Motor neuron (in vitro differentiated cells): Measurements from ENCODE around the gene COL19A1. TPM values are rescaled to one million over a fixed set of nuclear protein-coding genes. Genes with fewer than 3 reads are reported as not detected.

Experiments
- ATAC-seq, 8 experiments: fragments of 200-7000 bp; cut with Tn5 transposase; replicated peaks in 6 of 8; 2 replicates each; pipeline ENCODE4 v1.8.0; 2021; ENCODE audit warnings: mild to moderate bottlenecking in 8 of 8, moderate library complexity in 8 of 8
- H3K27ac ChIP-seq, 2 donors: fragments of 250-450 bp; sonication (Bioruptor Pico); 2 replicates each; pipeline ENCODE4 v1.9.0; 2021; ENCODE audit warnings: antibody characterized with exemption in 2 of 2, mild to moderate bottlenecking in 2 of 2, moderate library complexity in 1 of 2
- H3K4me1 ChIP-seq, 2 donors: fragments of 250-450 bp; sonication (Bioruptor Pico); replicated peaks in 1 of 2; 2 replicates each; pipeline ENCODE4 v1.6.1; 2021; ENCODE audit warnings: antibody characterized with exemption in 2 of 2, mild to moderate bottlenecking in 2 of 2, moderate library complexity in 1 of 2
- H3K4me3 ChIP-seq, 5 donors: fragments of 250-450 bp; sonication (Bioruptor Pico); 2 replicates each; pipeline ENCODE4 v1.9.0; 2021; ENCODE audit warnings: antibody characterized with exemption in 5 of 5, mild to moderate bottlenecking in 5 of 5, moderate library complexity in 4 of 5
- WGBS, 10 experiments: fragments of 450-650 bp; shearing (Covaris generic); methylation state at CpG; one replicate each; pipeline ENCODE4 v1.0.0; 2022; 5-methylcytosine and 5-hydroxymethylcytosine counted together
- in situ Hi-C, 9 experiments: fragments of 400-800 bp; cut with MboI; loops; one replicate each; pipeline ENCODE4 v1.15.0; 2021; ENCODE audit warnings: low sequenced_read_pairs in 9 of 9, low pct_unique_long_range_greater_than_20kb in 2 of 9; ENCODE audit not compliant: unreplicated experiment in 9 of 9
- total RNA-seq, 8 experiments: library from RNA; unstranded; fragments of 300-600 nt; gene quantifications; 2 replicates each; pipeline versions ENCODE4 v1.2.3 to v1.2.4, GENCODE V29; 2022

COL19A1 gene
- total RNA-seq, 8 experiments from 2014 or later, result 0.45 to 5.9 (median 0.92) TPM

GRCh38 chr6:69841862-69842261, 24.5 kb upstream of the COL19A1 start:
- ATAC-seq, result no peak
- WGBS, 10 experiments, result 0 to 80% (median 29%) methylated on average over 1 of the region's 1 CpG; no CpG with 5 or more reads in 6 of the 10 experiments
- in situ Hi-C loops, result loop anchor here in 3 of 9 experiments (25.0 kb wide), 1 partner anchor 270 kb away; no protein-coding TSS in a partner anchor

DNA sequence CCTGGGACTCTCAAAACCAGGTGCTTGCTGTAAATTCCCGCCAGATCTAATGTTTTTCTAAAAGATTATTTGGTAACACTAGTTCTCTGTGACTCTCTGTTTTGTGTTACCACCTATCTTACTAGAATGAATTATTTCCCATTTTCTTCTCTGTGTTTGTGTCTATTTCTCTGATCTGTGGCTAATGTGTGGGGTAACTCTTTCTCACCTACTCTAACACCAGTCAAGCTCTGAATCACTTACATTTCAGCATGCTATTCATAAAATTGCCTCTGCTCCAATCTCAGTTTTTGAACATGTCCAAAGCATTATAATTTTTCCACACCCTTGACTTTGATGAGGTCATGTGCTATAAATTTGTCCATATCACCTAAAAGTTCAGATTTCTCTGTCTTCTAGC, 23.2 kb upstream of the COL19A1 start:
- peak in 2 of 8 experiments; percentile 35 to 40 for ATAC-seq
- 43 to 100% (median 79%) methylated on average over 1 of the region's 1 CpG; no CpG with 5 or more reads in 2 of the 10 experiments for WGBS, 10 experiments

More at GRCh38 chr6:69841862-69842261, 24.5 kb upstream of the COL19A1 start:
- H3K27ac ChIP-seq, result no peak overlapping the region
- H3K4me3 ChIP-seq, result no peak overlapping the region
- no peaks in the 10 kb centered on the region for H3K4me1 ChIP-seq

GRCh38 chr6:69846312-69846711, 20.0 kb upstream of the COL19A1 start:
- H3K4me1 ChIP-seq, result no peaks in the 10 kb centered on the region
- ATAC-seq, result no peak
- H3K27ac ChIP-seq, result no peak overlapping the region
- WGBS, 10 experiments, result 52 to 100% (median 83%) methylated on average over 1 to 2 of the region's 2 CpGs; no CpG with 5 or more reads in 2 of the 10 experiments
- in situ Hi-C loops, result loop anchor here in 3 of 9 experiments (25.0 kb wide), 1 partner anchor 266 kb away; no protein-coding TSS in a partner anchor
- H3K4me3 ChIP-seq, result no peak overlapping the region

More for the DNA sequence above, 23.2 kb upstream of the COL19A1 start:
- Histone ChIP-seq H3K4me1 (no peaks in the 10 kb centered on the region), H3K27ac (no peak overlapping the region), H3K4me3 (no peak overlapping the region)
- in situ Hi-C loops, result loop anchor here in 3 of 9 experiments (25.0 kb wide), 1 partner anchor 269 kb away; no protein-coding TSS in a partner anchor

GRCh38 chr6:69846770-69847491, 19.4 kb upstream of the COL19A1 start:
- H3K27ac ChIP-seq, result no peak overlapping the region
- H3K4me3 ChIP-seq, result no peak overlapping the region
- WGBS, 10 experiments, result 0 to 100% (median 75%) methylated on average over 1 to 2 of the region's 2 CpGs; no CpG with 5 or more reads in 2 of the 10 experiments
- in situ Hi-C loops, result loop anchor here in 3 of 9 experiments (25.0 kb wide), 1 partner anchor 265 kb away; no protein-coding TSS in a partner anchor
- peak in 2 of 8 experiments; percentile 46 to 69 for ATAC-seq
- no peaks in the 10 kb centered on the region for H3K4me1 ChIP-seq

DNA sequence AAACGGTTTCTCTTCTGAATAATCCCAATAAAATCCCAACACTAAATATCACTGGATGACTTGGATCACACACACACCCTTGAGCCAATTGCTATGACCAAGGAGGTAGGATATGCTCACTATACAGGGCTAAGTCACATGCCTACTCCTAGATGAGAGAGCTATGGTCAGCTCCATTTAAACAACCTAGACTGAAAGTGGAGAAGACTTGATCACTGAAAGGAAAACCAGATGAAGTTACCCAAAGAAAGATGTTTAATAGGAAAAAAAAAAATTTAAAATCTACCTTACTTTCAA, 18.9 kb upstream of the COL19A1 start:
- WGBS, 10 experiments, result 13 to 100% (median 53%) methylated on average over 1 of the region's 1 CpG; no CpG with 5 or more reads in 2 of the 10 experiments
- in situ Hi-C loops, result loop anchor here in 3 of 9 experiments (25.0 kb wide), 1 partner anchor 265 kb away; no protein-coding TSS in a partner anchor
- Histone ChIP-seq H3K27ac (no peak overlapping the region), H3K4me3 (no peak overlapping the region), H3K4me1 (no peaks in the 10 kb centered on the region)
- ATAC-seq, result peak in 2 of 8 experiments; percentile 18 to 55

DNA sequence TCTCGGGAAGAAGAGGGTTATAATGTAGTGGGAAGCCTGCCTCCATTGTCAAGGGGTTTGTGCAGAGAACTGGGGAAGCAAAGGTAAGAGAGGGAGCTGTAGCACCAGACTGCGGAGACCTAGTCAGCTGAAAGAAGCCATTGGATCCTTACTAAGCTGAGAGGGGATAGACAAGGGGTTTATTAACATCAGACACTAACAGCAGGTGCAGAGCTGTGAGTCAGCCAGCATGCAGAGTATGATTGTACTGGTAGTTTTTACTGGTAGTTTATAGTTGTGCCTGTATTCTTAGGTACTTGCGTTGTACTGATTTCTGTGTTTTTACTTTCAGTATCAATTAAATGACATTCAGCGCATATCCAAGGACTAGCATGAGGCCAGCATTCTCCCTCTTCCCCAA, 17.8 kb upstream of the COL19A1 start:
- ATAC-seq, result peak in 1 of 8 experiments; percentile 18
- Histone ChIP-seq H3K27ac (no peak overlapping the region), H3K4me3 (no peak overlapping the region), H3K4me1 (no peaks in the 10 kb centered on the region)
- WGBS, 10 experiments, result 57 to 94% (median 75%) methylated on average over 1 to 4 of the region's 4 CpGs; no CpG with 5 or more reads in 2 of the 10 experiments
- in situ Hi-C loops, result loop anchor here in 3 of 9 experiments (25.0 kb wide), 1 partner anchor 264 kb away; no protein-coding TSS in a partner anchor

DNA sequence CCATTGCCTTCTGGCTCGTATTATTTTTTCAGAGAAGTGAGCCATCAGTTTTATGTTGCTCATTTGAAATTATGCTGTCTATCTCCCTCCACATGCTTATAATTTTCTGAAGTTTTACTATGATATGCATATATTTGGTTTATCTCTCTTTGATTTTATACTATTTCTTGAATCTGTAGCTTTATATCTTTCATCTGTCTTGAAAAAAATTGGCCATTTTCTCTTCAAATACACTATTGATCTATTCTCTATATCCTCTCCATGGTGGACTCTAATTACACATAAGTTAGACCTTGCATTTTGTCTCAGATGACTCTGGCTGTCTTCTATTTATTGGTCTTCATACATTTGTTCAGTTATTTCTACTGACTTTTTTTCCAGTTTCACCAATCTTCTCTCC, 13.7 kb upstream of the COL19A1 start:
- Histone ChIP-seq H3K27ac (no peak overlapping the region), H3K4me3 (no peak overlapping the region), H3K4me1 (no peaks in the 10 kb centered on the region)
- 0 to 67% (median 44%) methylated on average over 1 of the region's 1 CpG; no CpG with 5 or more reads in 1 of the 10 experiments for WGBS, 10 experiments
- no peak for ATAC-seq
- in situ Hi-C loops, result no loop called here

DNA sequence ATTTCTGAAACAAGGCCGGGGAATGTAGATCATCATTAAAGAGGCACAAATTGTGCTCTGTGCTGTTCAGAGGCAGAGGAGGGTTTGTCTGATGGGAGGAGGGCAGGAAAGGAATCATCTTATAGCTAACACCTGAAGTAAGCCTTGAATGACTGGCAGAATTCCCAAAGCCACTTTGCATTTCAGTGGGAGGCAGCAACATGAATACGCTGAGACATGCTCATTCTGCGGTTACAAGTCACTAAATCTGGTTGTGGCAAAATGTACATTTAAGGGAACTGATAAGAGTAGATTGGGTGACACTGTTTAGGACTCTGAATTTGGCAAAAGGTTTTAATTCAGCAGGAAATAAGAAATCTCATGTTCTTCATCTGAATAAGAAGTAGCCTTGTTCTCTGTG, 4.4 kb upstream of the COL19A1 start:
- 24 to 100% (median 67%) methylated on average over 1 to 3 of the region's 3 CpGs; no CpG with 5 or more reads in 1 of the 10 experiments for WGBS, 10 experiments
- Histone ChIP-seq H3K4me1 (no peaks in the 10 kb centered on the region), H3K4me3 (no peak overlapping the region), H3K27ac (no peak overlapping the region)
- in situ Hi-C loops, result no loop called here
- peak in 3 of 8 experiments; percentile 16 to 56 (median 22) for ATAC-seq

- WGBS, 10 experiments, result 14 to 100% (median 73%) methylated on average over 1 to 2 of the region's 2 CpGs; no CpG with 5 or more reads in 2 of the 10 experiments
- ATAC-seq, result no peak
- H3K27ac ChIP-seq, result no peak overlapping the region
- in situ Hi-C loops, result no loop called here
- peaks cover 0 to 3% of the 10 kb centered on the region in 2 donors for H3K4me1 ChIP-seq
- no peak overlapping the region for H3K4me3 ChIP-seq
These were observed 2.6 kb upstream of the COL19A1 start for GRCh38 chr6:69863766-69864165.

GRCh38 chr6:69865126-69865525, 1.2 kb upstream of the COL19A1 start:
- in situ Hi-C loops, result no loop called here
- 0 to 93% (median 79%) methylated on average over 1 to 2 of the region's 2 CpGs for WGBS, 10 experiments
- Histone ChIP-seq H3K27ac (no peak overlapping the region), H3K4me3 (no peak overlapping the region), H3K4me1 (peaks cover 0 to 3% of the 10 kb centered on the region in 2 donors)
- ATAC-seq, result no peak

DNA sequence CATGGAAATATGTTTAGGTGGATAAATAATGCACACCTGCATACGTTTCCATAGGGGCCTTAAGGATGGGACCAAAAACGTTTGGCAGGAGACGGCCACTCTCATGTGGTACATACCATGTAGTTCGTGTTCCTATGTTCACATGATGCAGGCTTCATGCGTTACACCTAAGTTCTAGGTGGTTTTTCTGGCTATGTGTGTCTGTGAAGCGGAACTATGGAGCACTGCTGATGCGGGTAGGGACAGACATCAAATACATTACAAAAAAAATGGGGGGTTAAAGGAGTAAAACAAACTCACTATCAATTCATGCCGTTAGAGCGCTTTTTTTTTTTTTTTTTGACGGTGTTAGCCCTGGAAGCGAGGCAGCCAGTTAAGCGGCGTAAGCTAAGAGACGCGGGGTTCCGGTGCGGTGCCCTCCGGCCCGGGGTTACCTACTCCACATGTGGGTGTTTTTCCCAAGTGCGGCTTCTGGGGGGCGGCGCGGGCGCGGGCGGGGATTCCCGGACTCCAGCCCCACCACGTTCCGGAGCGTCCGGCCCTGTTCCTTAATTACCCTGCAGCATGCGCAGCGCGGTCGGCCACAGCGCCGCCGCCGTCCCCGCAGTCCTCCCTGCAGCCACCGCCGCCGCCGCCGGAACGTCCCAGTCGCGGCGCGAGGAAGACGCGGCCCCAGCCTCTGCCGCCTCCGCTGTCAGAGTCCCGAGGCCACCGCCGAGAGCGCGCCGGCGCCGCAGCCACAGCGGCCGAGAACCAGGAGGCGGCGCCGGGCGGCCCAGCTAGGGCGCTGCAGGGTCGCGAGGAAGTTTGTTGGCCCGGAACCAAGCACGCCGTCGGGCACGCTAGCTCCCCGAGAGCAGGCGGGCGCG, 648 bp downstream of the COL19A1 start:
- in situ Hi-C loops, result no loop called here
- Histone ChIP-seq H3K4me1 (peaks cover 0 to 3% of the 10 kb centered on the region in 2 donors), H3K27ac (no peak overlapping the region), H3K4me3 (peak overlapping the region; percentile 42 to 85 (median 52))
- 0 to 10% (median 3%) methylated on average over 2 to 15 of the region's 80 CpGs for WGBS, 10 experiments
- ATAC-seq, result peak; percentile 66 to 91 (median 87)

DNA sequence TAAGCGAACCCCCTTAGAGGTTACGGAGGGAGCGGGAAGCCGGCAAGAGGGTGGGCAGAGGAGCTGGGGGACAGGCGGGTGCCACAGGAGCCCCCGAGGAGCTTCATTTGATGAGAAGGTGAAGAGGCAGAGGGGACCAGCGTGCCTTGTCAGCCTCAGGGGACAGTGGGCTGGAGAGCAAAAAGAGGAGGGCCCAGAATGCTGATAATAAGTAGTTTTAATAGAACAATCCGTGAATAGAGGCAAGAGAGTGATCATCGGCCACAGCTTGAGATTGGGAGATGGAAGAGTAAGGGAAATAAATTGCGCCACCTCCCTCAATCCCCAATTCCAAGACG, 1.3 kb downstream of the COL19A1 start:
- Histone ChIP-seq H3K4me3 (peak overlapping the region; percentile 42 to 85 (median 52)), H3K27ac (no peak overlapping the region), H3K4me1 (peaks cover 0 to 3% of the 10 kb centered on the region in 2 donors)
- 0 to 100% (median 20%) methylated on average over 1 to 5 of the region's 11 CpGs; no CpG with 5 or more reads in 4 of the 10 experiments for WGBS, 10 experiments
- ATAC-seq, result peak in 2 of 8 experiments; percentile 14 to 48
- in situ Hi-C loops, result no loop called here
